GM21447 (cell line): Measurements from ENCODE around the gene C10orf71.

Source experiments
- ATAC-seq: cut with Tn5 transposase; IDR thresholded peaks from one replicate; pipeline ENCODE4 v1.9.1; 2021; ENCODE audit not compliant: unreplicated experiment

Gene C10orf71

GRCh38 chr10:49313501-49314070 lies 14.6 kb downstream of the C10orf71 start:
- ATAC-seq: no peak

- no peak for ATAC-seq
Observed at GRCh38 chr10:49314806-49315205, 15.8 kb downstream of the C10orf71 start.

DNA sequence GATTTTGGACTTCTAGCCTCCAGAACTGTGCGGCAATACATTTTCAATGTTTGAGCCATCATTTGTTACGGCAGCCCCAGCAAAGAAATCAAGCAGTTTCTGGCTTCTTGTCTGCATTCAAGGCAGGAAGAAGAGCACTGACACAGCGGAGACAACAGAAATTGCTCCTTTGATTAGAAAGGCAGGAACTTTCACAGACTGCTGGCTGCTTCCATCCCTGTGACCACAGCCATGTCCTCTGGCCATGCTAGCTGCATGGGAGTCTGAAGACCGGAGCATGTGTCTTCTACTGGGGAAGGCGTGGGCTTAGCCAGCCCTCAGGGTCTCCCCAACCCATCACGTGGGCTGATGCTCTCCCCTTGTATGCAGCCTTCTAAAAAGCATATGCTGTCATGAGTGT lies 19.1 kb downstream of the C10orf71 start:
- no peak for ATAC-seq

GRCh38 chr10:49318755-49319154 lies 19.8 kb downstream of the C10orf71 start:
- ATAC-seq: no peak

- ATAC-seq: no peak
Observed at GRCh38 chr10:49319206-49319605, 20.2 kb downstream of the C10orf71 start.

GRCh38 chr10:49320191-49320590 lies 21.2 kb downstream of the C10orf71 start:
- no peak for ATAC-seq

DNA sequence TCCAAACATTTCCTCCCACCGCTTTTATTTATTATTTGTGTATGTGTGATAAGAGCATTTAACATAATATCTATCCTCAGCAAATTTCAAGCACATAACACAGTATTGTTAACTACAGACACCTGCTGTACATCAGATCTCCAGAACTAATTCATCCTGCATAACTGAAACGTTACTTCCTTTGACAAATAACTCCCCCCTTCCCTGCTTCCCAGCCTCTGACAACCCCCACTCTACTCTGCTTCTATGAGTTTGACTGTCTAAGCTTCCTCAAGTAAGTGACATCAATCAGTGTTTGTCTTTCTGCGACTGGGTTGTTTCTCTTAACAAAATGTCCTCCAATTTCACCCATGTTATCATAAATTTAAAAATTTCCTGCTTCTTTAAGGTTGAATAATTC lies 22.1 kb downstream of the C10orf71 start:
- no peak for ATAC-seq

DNA sequence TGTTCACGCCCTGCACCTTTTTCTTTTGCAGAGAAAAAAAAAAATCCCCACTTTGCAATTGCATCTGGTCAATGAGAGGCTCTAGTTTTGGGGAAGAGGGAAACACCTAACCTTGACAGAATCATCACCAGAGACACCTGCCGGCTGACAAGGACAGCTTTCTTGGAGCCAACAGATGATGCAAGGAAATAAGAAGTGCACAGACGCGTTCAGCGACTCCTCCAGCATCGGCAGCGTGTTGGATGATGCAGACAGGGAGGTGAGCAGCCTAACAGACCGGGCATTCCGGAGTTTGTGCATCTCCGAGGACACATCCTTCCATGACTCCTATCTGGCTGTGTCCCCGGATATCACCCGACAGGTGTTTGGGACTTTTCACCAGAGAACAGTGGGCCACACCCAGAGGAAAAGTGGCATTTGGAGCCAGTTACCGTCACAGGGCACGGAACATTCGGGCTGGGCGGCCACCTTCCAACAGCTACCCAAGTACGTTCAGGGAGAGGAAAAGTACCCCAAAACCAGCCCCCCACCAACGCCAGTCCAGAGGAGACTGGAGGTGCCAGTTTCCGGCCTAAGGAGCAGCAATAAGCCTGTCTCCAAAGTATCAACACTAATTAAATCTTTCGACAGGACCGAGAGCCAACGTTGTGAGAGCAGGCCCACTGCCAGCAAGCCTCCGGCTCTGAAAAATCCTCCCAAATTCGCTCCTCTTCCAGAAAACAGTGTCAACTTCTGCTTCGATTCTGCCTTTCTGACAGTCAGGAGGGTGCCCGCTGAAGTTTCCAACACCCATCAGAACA lies 23.6 kb downstream of the C10orf71 start:
- no peak for ATAC-seq

GRCh38 chr10:49323171-49323895 lies 24.4 kb downstream of the C10orf71 start:
- ATAC-seq: no peak

DNA sequence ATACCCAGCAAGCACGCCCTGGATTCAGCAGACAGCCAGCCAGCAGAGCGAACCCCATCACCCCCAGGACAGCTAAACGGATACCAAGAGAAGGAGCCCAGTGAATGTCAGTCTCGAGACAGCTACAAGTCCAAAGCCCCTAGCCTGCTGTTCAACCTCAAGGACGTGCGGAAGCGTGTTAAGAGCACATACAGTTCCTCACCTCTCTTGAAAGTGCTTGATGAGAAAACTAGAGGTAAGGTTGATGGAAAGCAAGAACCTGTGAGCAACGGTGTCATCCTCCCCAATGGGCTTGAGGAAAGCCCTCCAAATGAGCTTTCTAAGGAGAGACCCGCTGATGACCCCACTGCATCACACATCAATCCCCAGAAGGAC lies 24.9 kb downstream of the C10orf71 start:
- no peak for ATAC-seq

DNA sequence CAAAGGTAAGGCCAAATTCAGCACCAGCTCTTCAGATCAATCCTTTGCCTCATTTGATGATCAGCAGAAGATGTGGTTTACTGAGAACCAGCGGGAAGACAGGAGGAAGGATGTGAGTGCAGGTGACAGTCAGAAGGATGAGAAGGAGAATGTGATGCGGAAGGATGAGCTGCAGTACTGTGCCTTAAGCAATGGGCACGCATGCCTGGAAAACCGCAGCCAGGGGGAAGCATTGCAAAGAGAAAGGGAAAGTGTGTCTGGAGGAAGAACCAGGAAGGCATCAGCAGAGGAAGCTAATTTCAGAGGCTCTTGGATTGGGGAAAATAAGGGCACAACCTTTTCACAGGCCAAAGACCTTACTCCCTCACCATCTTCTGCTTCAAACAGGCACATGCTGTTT lies 25.7 kb downstream of the C10orf71 start:
- ATAC-seq: no peak

- no peak for ATAC-seq
Observed at GRCh38 chr10:49325131-49325915, 26.4 kb downstream of the C10orf71 start.

- ATAC-seq: no peak
Observed at GRCh38 chr10:49325916-49326783, 27.2 kb downstream of the C10orf71 start.

GRCh38 chr10:49327036-49327813 lies 28.3 kb downstream of the C10orf71 start:
- ATAC-seq: no peak

- ATAC-seq: no peak
Observed at GRCh38 chr10:49328401-49329145, 29.6 kb downstream of the C10orf71 start.

GRCh38 chr10:49329146-49329505 lies 30.2 kb downstream of the C10orf71 start:
- no peak for ATAC-seq

DNA sequence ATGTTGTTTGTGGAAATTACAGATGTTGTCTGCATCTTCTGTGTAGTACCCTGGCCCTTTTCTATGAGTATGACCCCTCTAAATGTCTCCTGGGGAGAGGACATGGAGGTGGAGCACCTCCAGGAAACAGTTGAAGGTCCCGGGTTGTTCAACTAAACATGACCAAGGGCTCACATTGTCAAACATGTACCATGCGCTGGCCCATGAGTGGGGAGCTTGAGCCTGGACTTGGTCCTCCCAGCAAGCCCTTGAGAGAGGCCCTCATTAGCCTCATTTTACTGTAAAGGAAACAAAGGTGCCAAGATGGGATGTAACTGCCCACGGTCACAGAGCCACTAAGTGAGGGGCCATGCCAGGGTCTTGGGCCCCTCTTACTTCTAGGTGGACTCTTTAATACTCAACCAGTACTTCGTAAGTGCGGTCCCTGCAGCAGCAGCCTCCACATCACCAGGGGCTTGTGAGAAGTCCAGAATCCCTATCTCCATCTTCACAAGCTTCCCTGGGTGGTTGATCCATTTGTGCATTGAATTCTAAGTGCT lies 31.2 kb downstream of the C10orf71 start:
- no peak for ATAC-seq

- no peak for ATAC-seq
Observed at GRCh38 chr10:49331431-49331830, 32.5 kb downstream of the C10orf71 start.

DNA sequence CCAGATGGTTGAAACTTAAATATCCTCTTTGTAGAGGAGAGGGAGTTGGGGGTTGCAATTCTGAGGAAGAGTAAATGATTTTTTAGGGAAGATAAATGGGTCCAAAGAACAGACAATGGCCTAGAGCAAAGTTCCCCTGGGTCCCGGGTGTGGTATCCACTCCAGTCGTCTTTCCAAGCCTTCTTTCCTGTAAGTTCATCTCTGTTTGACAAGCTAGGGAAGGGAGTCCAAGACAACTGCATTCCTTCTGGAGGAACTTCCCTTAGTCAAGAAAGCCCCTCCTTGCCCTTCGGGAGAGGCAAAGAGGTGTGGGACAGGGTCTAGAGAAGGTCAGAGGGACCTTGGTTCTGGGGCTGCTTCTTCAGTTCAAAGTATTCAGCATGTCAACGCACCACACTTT lies 33.4 kb downstream of the C10orf71 start:
- no peak for ATAC-seq
